Peyer's patch (tissue), 4 donors: ENCODE results near the gene CSRNP2. TPM values are rescaled to one million over a fixed set of nuclear protein-coding genes. Genes with fewer than 3 reads are reported as not detected.
"Not testable (repeated sequence)": the region's sequence is repeated elsewhere in the genome, so short reads cannot be mapped to it uniquely, and the experiment has no call there.

Experiments used
- DNase-seq, 3 donors: peaks; one replicate each; pipeline ENCODE4 v3.0.0-alpha.2; 2017 to 2019
- H3K27ac ChIP-seq, 4 donors: fragments of 200-600 bp; sonication (generic); one replicate each; pipeline ENCODE4 v1.5.1; 2016 to 2019
- H3K27me3 ChIP-seq, 2 donors: fragments of 200-600 bp; sonication (generic); one replicate each; pipeline ENCODE4 v1.5.1; 2019
- H3K36me3 ChIP-seq, 3 donors: fragments of 200-600 bp; sonication (generic); one replicate each; pipeline ENCODE4 v1.5.1; 2016 to 2019
- H3K4me1 ChIP-seq, 4 donors: fragments of 200-600 bp; sonication (generic); one replicate each; pipeline ENCODE4 v1.5.1; 2016 to 2019
- H3K4me3 ChIP-seq, 4 donors: fragments of 200-600 bp; sonication (generic); 1 replicate in 3 of 4; 2 replicates in 1 of 4; pipeline ENCODE4 v1.5.1; 2016 to 2019; ENCODE audit warnings: mild to moderate bottlenecking in 1 of 4
- H3K9me3 ChIP-seq, 4 donors: fragments of 200-600 bp; sonication (generic); one replicate each; pipeline ENCODE4 v1.5.1; 2016 to 2019; ENCODE audit warnings: mild to moderate bottlenecking in 1 of 4
- CTCF ChIP-seq, 6 experiments: fragments of 450-650 bp in 4 of 6; fragments of 200-600 bp in 2 of 6; sonication (generic) in 1 of 6; IDR thresholded peaks; one replicate each; pipeline ENCODE4 v1.5.1; 2017 to 2019; ENCODE audit warnings: antibody characterized with exemption in 6 of 6, mild to moderate bottlenecking in 3 of 6, moderate library complexity in 1 of 6
- POLR2A ChIP-seq, 2 donors: fragments of 450-650 bp; IDR thresholded peaks; one replicate each; pipeline ENCODE4 v1.5.1; 2017; ENCODE audit warnings: antibody characterized with exemption in 2 of 2, mild to moderate bottlenecking in 2 of 2, moderate library complexity in 2 of 2
- total RNA-seq, 4 donors: library from RNA; depleted of rRNA; stranded (reverse); fragments of >200 nt; gene quantifications; one replicate each; pipeline ENCODE4 v1.1.0, GENCODE V29; 2016

Gene CSRNP2
- total RNA-seq, 4 donors from 2014 or later, result 17.8 to 23.1 (median 21.1) TPM

- no peak for TF ChIP-seq CTCF (IDR thresholded peaks at IDR 0.05)
- TF ChIP-seq POLR2A (IDR thresholded peaks at IDR 0.05), result no peak
- Histone ChIP-seq H3K4me1 (peaks cover 0 to 15% (median 0%) of the 10 kb centered on the region in 4 donors), H3K9me3 (no peaks in the 10 kb centered on the region), H3K27ac (peak overlapping the region; percentile 83 to 94 (median 92)), H3K27me3 (no peaks in the 10 kb centered on the region), H3K4me3 (peak overlapping the region; percentile 83 to 97 (median 94)), H3K36me3 (no peaks in the 10 kb centered on the region)
- DNase-seq, result peak in 1 of 3 donors; percentile 51
Observed at GRCh38 chr12:51082561-51083125, 753 bp downstream of the CSRNP2 start.

GRCh38 chr12:51081421-51081820 lies 2.0 kb downstream of the CSRNP2 start:
- Histone ChIP-seq H3K4me3 (no peak overlapping the region), H3K4me1 (peaks cover 0 to 18% (median 0%) of the 10 kb centered on the region in 4 donors), H3K27ac (no peak overlapping the region), H3K9me3 (no peaks in the 10 kb centered on the region), H3K36me3 (no peaks in the 10 kb centered on the region), H3K27me3 (no peaks in the 10 kb centered on the region)
- no peak for DNase-seq
- no peak for TF ChIP-seq POLR2A (IDR thresholded peaks at IDR 0.05)
- no peak for TF ChIP-seq CTCF (IDR thresholded peaks at IDR 0.05)

- no peaks in the 10 kb centered on the region for H3K36me3 ChIP-seq
- peaks cover 0 to 24% (median 0%) of the 10 kb centered on the region in 4 donors for H3K4me1 ChIP-seq
- DNase-seq, result no peak
- H3K27ac ChIP-seq, result no peak overlapping the region
- H3K9me3 ChIP-seq, result no peaks in the 10 kb centered on the region
- H3K27me3 ChIP-seq, result no peaks in the 10 kb centered on the region
- TF ChIP-seq POLR2A (IDR thresholded peaks at IDR 0.05) (no peak), CTCF (IDR thresholded peaks at IDR 0.05) (no peak)
- H3K4me3 ChIP-seq, result no peak overlapping the region
Observed at GRCh38 chr12:51080136-51080535, 3.3 kb downstream of the CSRNP2 start.

GRCh38 chr12:51078866-51079265 lies 4.5 kb downstream of the CSRNP2 start:
- not testable (repeated sequence) for H3K27me3 ChIP-seq, H3K9me3 ChIP-seq, DNase-seq, H3K4me3 ChIP-seq, H3K27ac ChIP-seq, H3K36me3 ChIP-seq
- H3K4me1 ChIP-seq, result peaks cover 0 to 24% (median 0%) of the 10 kb centered on the region in 4 donors

GRCh38 chr12:51078346-51078745 lies 5.0 kb downstream of the CSRNP2 start:
- not testable (repeated sequence) for H3K27me3 ChIP-seq, DNase-seq, H3K36me3 ChIP-seq, H3K9me3 ChIP-seq, H3K27ac ChIP-seq, H3K4me3 ChIP-seq
- peaks cover 0 to 24% (median 0%) of the 10 kb centered on the region in 4 donors for H3K4me1 ChIP-seq

- Histone ChIP-seq H3K4me1 (peaks cover 0 to 24% (median 0%) of the 10 kb centered on the region in 4 donors), H3K27ac (peak overlapping the region in 1 of 4 donors; percentile 11), H3K4me3 (no peak overlapping the region), H3K9me3 (no peaks in the 10 kb centered on the region), H3K36me3 (peaks cover 0 to 14% (median 0%) of the 10 kb centered on the region in 3 donors), H3K27me3 (no peaks in the 10 kb centered on the region)
- TF ChIP-seq POLR2A (IDR thresholded peaks at IDR 0.05), result no peak
- no peak for TF ChIP-seq CTCF (IDR thresholded peaks at IDR 0.05)
- no peak for DNase-seq
Observed at GRCh38 chr12:51077930-51078329, 5.5 kb downstream of the CSRNP2 start.
